NCI-H748 (cell line): Measurements from ENCODE around the gene RSPO4.

Experiments
- DNase-seq: peaks from one replicate; lab custom pipeline; 2025; ENCODE audit not compliant: unreplicated experiment; lab: John Stamatoyannopoulos, UW

The RSPO4 gene

DNA sequence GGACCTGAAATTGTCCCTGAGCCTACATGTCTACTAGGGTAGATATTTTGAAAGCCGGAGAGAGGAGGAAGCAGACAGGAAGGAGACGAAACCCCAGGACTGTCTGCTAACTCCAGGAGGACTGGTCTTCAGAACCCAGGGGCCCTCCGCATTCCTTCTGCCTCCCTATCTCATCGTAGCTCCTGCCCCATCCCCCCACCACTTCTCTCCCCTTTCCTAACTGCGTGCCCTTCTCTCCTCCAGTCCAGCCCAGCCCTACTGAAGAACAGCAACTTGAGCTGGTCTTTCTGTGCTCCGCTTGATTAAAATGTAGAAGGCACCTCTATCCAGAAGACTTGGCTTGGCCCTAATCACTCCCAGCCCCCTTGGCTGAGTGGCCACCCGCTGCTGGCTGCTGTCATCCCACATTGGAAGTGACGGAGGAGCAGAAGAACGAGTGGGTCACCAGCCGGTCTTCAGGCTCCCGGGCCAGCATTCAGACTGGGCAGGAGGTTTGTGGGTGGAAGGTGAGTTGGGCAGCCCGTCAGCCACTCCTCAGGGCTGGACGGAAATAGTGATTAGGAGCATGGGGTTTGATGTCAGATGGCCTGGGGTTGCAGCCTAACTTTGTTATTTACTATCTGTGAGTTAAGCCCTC is 57.2 kb downstream of the RSPO4 start:
- DNase-seq: no peak

DNA sequence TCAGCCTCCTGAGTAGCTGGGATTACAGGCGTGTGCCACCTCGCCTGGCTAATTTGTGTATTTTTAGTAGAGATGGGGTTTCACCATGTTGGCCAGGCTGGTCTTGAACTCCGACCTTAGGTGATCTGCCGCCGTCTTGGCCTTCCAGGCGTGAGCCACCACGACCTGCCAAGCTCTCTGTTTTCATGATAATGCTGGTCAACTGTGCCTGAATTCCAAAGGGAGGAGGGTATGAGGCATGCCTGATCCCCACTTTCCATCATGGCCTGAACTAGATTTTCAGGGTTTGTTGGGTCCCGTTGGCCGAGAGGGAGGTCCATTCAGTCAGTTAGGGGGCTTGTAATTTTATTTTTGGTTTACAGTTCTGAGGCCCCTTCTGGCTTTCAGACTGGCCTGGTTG is 58.0 kb downstream of the RSPO4 start:
- no peak for DNase-seq

DNA sequence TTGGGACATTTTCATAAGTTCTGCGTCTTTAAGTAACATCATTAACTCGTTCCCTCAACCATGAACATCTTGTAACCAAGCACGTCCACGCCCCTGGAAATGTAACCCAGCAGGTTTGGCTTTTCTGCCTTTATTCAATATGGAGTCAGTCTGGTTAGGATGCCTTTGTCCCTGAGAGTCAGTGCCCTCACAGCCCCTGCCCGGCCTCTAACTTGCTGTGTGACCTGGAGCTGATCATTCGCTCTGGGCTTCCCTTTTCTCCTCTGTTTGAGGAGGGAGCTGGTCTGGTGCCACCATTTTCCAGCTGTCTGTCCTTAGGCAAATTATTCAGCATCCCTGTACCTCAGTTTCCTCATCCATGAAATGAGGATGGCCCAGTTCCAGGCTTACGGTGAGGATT is 59.5 kb downstream of the RSPO4 start:
- DNase-seq: no peak

DNA sequence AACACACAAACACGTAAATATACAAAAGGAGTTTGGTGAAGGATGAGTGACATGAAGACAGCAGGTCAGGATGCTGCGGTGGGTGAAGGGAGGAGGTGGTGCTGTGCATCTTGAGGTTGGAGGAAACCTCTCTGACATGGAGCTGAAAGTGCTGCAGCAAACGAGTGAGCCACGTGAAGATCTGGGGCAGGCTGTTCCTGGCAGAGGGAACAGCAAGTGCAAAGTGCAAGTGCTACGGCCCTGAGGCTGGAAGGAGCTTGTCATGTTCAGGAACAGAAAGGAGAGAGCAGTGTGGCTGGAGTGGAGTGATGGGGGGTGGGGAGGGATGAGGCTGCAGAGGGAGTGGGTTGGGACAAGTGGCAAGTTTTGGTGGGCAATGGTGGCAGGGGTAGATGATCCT is 61.2 kb downstream of the RSPO4 start:
- DNase-seq: no peak

- no peak for DNase-seq
Measured at GRCh38 chr20:939606-940005, 62.5 kb downstream of the RSPO4 start.

GRCh38 chr20:934186-934840 is 67.8 kb downstream of the RSPO4 start:
- DNase-seq: no peak

GRCh38 chr20:933029-933428 is 69.1 kb downstream of the RSPO4 start:
- no peak for DNase-seq

- no peak for DNase-seq
Measured at GRCh38 chr20:931401-931800, 70.7 kb downstream of the RSPO4 start.

DNA sequence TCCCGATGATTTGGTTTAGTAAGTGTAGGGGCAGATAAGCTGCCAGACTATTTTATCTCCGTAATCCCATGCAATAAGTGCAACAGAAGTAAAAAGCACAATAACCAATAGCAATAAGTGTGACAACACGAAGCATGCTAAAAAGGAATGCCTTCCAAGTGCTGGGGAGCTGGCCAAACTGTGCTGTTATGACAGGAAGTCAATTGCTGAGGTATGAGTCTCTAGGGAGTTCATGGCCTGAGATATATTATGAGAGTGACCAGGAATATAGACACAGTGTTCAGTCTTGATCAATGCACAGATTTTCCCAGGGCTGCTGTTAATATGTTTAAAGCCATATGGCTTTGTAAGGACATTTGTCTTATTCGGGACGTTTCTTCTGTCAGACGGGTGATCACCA is 75.4 kb downstream of the RSPO4 start:
- DNase-seq: no peak

DNA sequence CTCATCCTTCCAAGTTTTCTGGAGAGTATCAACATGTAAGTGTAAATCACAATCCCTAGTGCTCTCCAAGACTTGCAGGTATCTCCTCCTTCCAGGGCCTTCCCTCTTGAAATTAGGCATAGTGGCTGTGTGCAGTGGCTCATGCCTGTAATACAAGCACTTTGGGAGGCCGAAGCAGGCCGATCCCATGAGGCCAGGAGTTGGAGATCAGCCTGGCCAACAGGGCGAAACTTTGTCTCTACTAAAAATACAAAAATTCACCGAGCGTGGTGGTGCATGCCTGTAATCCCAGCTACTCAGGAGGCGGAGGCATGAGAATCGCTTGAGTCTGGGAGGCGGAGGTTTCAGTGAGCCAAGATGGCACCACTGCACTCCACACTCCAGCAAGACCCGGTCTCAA is 76.6 kb downstream of the RSPO4 start:
- no peak for DNase-seq

DNA sequence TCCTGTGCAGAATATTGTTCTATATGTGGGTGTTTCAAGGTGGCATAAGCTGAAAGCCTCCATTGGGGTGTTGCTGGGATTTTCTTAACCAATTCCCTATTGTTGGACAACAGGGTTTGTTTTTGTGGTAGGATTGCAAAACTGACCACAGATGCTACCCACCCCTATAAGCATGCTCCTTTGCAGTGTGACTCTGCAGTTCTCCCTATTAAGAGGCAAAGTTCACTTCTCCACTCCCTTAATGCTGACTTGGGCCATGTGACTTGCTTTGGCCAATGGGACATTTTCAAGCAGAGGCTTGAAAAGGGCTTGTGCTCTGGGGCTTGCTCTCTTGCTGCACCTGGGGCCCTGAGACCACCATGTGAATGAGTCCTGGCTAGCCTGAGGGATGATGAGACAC is 77.5 kb downstream of the RSPO4 start:
- DNase-seq: no peak

GRCh38 chr20:922781-923180 is 79.3 kb downstream of the RSPO4 start:
- DNase-seq: no peak

GRCh38 chr20:921068-921467 is 81.0 kb downstream of the RSPO4 start:
- no peak for DNase-seq

GRCh38 chr20:920311-920710 is 81.8 kb downstream of the RSPO4 start:
- DNase-seq: no peak

GRCh38 chr20:919491-919916 is 82.6 kb downstream of the RSPO4 start:
- no peak for DNase-seq

DNA sequence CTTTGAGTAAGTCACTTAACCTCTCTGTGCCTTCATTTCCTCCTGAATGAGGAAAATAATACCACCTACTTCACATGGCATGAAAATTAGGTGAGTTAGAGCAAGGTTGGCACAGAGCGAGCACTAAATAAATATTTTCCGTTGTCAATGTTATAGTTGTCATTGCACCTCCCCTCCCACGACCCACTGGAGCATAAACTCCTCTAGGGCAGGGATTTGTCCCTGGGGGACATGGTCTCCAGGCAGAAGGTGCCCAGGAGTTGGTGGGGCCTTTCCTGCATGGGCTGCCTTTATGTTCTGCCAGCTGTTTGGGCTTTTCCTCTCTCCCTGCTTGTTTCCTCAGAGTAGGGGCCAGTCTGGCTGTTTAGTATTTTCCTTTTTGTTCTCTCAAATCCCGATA is 84.7 kb downstream of the RSPO4 start:
- DNase-seq: no peak

DNA sequence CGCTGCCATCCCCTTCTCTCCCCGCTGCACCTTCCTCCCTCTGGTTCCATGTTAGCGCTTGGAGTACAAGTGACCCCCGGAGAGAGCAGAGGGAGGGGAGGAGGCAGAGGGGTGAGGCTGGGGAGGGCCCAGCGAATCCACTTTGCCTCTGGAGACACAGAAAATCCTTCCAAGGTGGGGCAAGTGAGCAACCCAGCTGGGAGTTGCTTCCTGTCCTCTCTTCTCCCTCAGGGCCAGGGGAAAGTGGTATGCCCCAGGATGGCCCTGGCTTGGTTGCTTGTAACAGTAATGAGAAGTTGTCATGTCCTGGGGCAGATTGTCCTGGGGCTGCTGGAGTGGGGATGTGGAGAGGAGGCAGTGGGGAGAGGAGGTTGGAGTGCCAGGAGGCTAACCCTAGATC is 85.3 kb downstream of the RSPO4 start:
- no peak for DNase-seq

- DNase-seq: no peak
Measured at GRCh38 chr20:916125-916799, 85.8 kb downstream of the RSPO4 start, which contains the start of gene ANGPT4. Gene ANGPT4, minus strand, starts transcription at chr20:916334. Its CDS starts 120 bp downstream, at chr20:916214.

GRCh38 chr20:914727-915498 is 87.2 kb downstream of the RSPO4 start:
- DNase-seq: no peak

- no peak for DNase-seq
Measured at GRCh38 chr20:913306-913849, 88.7 kb downstream of the RSPO4 start.

GRCh38 chr20:911882-912600 is 90.1 kb downstream of the RSPO4 start:
- DNase-seq: peak; percentile 32
